Panc1 (cell line): ENCODE results near the gene RAET1E. TPM values are rescaled to one million over a fixed set of nuclear protein-coding genes. Genes with fewer than 3 reads are reported as not detected.
A peak's percentile ranks its signal among the peaks of the same experiment; 100 is the strongest.
"Not testable (repeated sequence)": the region's sequence is repeated elsewhere in the genome, so short reads cannot be mapped to it uniquely, and the experiment has no call there.

Source experiments
- ATAC-seq: fragments of 200-7000 bp; cut with Tn5 transposase; 2 replicates; pipeline ENCODE4 v1.9.1; 2020; ENCODE audit warnings: mild to moderate bottlenecking, moderate library complexity
- BruUV-seq: library from RNA; stranded (reverse); fragments of 400-500 nt; replicated peaks from 2 replicates; lab custom pipeline; 2021; lab: Mats Ljungman, UMichigan
- CTCF ChIA-PET: fragments of 300-600 bp; sonication (Branson Sonifier 250); formaldehyde crosslinking; loops from one replicate; lab custom pipeline; 2022; ENCODE audit warnings: antibody characterized with exemption; lab: Charles Lee
- POLR2A ChIA-PET: fragments of 300-600 bp; sonication (Branson Sonifier 250); formaldehyde crosslinking; loops from one replicate; lab custom pipeline; 2022; ENCODE audit warnings: antibody characterized with exemption; lab: Charles Lee
- DNase-seq: peaks from one replicate; pipeline ENCODE4 v3.0.0-alpha.2; 2010; ENCODE audit warnings: low read depth, low spot score
- H3K27ac ChIP-seq: 2 replicates; pipeline ENCODE4 v1.5.1; 2011; ENCODE audit warnings: mild to moderate bottlenecking, low read length, inconsistent platforms
- H3K27me3 ChIP-seq: fragments of 200-500 bp; sonication (Bioruptor generic); 2 replicates; pipeline ENCODE4 v1.6.0; 2014; ENCODE audit warnings: low read length, inconsistent platforms; ENCODE audit not compliant: control insufficient read depth, insufficient read depth
- H3K36me3 ChIP-seq: fragments of 200-500 bp; sonication (Bioruptor generic); 2 replicates; pipeline ENCODE4 v1.5.1; 2014; ENCODE audit warnings: inconsistent platforms, mild to moderate bottlenecking, low read length, moderate library complexity; ENCODE audit not compliant: control insufficient read depth, insufficient read depth
- H3K4me1 ChIP-seq: 2 replicates; pipeline ENCODE4 v1.5.1; 2011; ENCODE audit warnings: inconsistent platforms, mild to moderate bottlenecking, low read length, moderate library complexity; ENCODE audit not compliant: control insufficient read depth, insufficient read depth
- H3K4me3 ChIP-seq, 2 experiments: 2 replicates each; pipeline ENCODE4 v1.5.1; 2011 to 2012; ENCODE audit warnings: low read depth in 2 of 2, low read length in 2 of 2, mild to moderate bottlenecking in 2 of 2, inconsistent platforms in 1 of 2, moderate library complexity in 1 of 2
- H3K9me3 ChIP-seq: fragments of 200-500 bp; sonication (Bioruptor generic); 2 replicates; pipeline ENCODE4 v1.5.1; 2014; ENCODE audit warnings: low read depth, mild to moderate bottlenecking, inconsistent platforms, low read length, moderate library complexity; ENCODE audit not compliant: control insufficient read depth, insufficient read depth
- POLR2AphosphoS5 ChIP-seq: IDR thresholded peaks from 2 replicates; pipeline ENCODE4 v1.6.1; 2012; ENCODE audit warnings: mild to moderate bottlenecking, low read depth, low read length, moderate library complexity
- SIN3A ChIP-seq: IDR thresholded peaks from 2 replicates; pipeline ENCODE4 v1.6.1; 2012; ENCODE audit warnings: low read depth, mild to moderate bottlenecking, low read length, moderate library complexity, borderline replicate concordance; ENCODE audit not compliant: insufficient read depth
- in situ Hi-C: cut with HindIII; loops from 2 replicates; pipeline ENCODE4 v1.10.0; 2016; ENCODE audit warnings: low sequenced_read_pairs, low pct_unique_long_range_greater_than_20kb
- intact Hi-C: fragments of 100-400 bp; cut with micrococcal nuclease; formaldehyde crosslinking; loops from one replicate; pipeline ENCODE4 v1.10.0; 2022; ENCODE audit not compliant: unreplicated experiment
- total RNA-seq: library from RNA; stranded (reverse); gene quantifications from one replicate; pipeline ENCODE4 v1.2.1, GENCODE V29; 2021; ENCODE audit not compliant: unreplicated experiment
- TF ChIP-seq, protein P1 (sequence below): fragments of 450-650 bp; IDR thresholded peaks from 2 replicates; pipeline ENCODE4 v1.5.1; 2017; ENCODE audit warnings: mild to moderate bottlenecking
- TF ChIP-seq, protein P2 (sequence below), 2 experiments: IDR thresholded peaks; 2 replicates each; pipeline ENCODE4 v1.6.1; 2011 to 2012; ENCODE audit warnings: low read depth in 2 of 2, control low read depth in 1 of 2, low read length in 1 of 2, mild to moderate bottlenecking in 1 of 2, moderate library complexity in 1 of 2; ENCODE audit not compliant: insufficient read depth in 1 of 2

The RAET1E gene
- total RNA-seq, 1 experiment from 2014 or later = 1.8 TPM

GRCh38 chr6:149938013-149938570, 40.2 kb upstream of the RAET1E start:
- POLR2A ChIA-PET, BruUV-seq, CTCF ChIA-PET, H3K36me3 ChIP-seq, intact Hi-C loops, H3K4me1 ChIP-seq, H3K27ac ChIP-seq, DNase-seq, in situ Hi-C loops, H3K9me3 ChIP-seq: not testable (repeated sequence)
- peak overlapping the region; percentile 51 to 69 for H3K4me3 ChIP-seq
- peak; percentile 68 for ATAC-seq
- peaks cover 18% of the 10 kb centered on the region for H3K27me3 ChIP-seq
- TF ChIP-seq, protein P1, sequence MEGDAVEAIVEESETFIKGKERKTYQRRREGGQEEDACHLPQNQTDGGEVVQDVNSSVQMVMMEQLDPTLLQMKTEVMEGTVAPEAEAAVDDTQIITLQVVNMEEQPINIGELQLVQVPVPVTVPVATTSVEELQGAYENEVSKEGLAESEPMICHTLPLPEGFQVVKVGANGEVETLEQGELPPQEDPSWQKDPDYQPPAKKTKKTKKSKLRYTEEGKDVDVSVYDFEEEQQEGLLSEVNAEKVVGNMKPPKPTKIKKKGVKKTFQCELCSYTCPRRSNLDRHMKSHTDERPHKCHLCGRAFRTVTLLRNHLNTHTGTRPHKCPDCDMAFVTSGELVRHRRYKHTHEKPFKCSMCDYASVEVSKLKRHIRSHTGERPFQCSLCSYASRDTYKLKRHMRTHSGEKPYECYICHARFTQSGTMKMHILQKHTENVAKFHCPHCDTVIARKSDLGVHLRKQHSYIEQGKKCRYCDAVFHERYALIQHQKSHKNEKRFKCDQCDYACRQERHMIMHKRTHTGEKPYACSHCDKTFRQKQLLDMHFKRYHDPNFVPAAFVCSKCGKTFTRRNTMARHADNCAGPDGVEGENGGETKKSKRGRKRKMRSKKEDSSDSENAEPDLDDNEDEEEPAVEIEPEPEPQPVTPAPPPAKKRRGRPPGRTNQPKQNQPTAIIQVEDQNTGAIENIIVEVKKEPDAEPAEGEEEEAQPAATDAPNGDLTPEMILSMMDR = peak; percentile 68

- POLR2A ChIA-PET = no interaction called here
- no TSS peak for BruUV-seq
- CTCF ChIA-PET = no interaction called here
- H3K27me3 ChIP-seq = peaks cover 18% of the 10 kb centered on the region
- H3K4me1 ChIP-seq = peaks cover 6% of the 10 kb centered on the region
- in situ Hi-C loops = no loop called here
- H3K27ac ChIP-seq = no peak overlapping the region
- ATAC-seq (no peak), DNase-seq (no peak)
- no peak overlapping the region for H3K4me3 ChIP-seq
- intact Hi-C loops = no loop called here
- TF ChIP-seq, protein P1 = no peak
- TF ChIP-seq, protein P2, sequence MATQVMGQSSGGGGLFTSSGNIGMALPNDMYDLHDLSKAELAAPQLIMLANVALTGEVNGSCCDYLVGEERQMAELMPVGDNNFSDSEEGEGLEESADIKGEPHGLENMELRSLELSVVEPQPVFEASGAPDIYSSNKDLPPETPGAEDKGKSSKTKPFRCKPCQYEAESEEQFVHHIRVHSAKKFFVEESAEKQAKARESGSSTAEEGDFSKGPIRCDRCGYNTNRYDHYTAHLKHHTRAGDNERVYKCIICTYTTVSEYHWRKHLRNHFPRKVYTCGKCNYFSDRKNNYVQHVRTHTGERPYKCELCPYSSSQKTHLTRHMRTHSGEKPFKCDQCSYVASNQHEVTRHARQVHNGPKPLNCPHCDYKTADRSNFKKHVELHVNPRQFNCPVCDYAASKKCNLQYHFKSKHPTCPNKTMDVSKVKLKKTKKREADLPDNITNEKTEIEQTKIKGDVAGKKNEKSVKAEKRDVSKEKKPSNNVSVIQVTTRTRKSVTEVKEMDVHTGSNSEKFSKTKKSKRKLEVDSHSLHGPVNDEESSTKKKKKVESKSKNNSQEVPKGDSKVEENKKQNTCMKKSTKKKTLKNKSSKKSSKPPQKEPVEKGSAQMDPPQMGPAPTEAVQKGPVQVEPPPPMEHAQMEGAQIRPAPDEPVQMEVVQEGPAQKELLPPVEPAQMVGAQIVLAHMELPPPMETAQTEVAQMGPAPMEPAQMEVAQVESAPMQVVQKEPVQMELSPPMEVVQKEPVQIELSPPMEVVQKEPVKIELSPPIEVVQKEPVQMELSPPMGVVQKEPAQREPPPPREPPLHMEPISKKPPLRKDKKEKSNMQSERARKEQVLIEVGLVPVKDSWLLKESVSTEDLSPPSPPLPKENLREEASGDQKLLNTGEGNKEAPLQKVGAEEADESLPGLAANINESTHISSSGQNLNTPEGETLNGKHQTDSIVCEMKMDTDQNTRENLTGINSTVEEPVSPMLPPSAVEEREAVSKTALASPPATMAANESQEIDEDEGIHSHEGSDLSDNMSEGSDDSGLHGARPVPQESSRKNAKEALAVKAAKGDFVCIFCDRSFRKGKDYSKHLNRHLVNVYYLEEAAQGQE (IDR thresholded peaks at IDR 0.05; ENCODE audit: insufficient read depth in 1 of 2, low read depth in 2 of 2, low read length in 1 of 2) = no peak
- TF ChIP-seq SIN3A = no peak
- TF ChIP-seq POLR2AphosphoS5 = no peak
- H3K9me3 ChIP-seq = no peaks in the 10 kb centered on the region
- no peaks in the 10 kb centered on the region for H3K36me3 ChIP-seq
Observed at GRCh38 chr6:149936743-149937142, 38.8 kb upstream of the RAET1E start.
